K562 (cell line): Measurements from ENCODE around the gene FEV. TPM values are rescaled to one million over a fixed set of nuclear protein-coding genes. Genes with fewer than 3 reads are reported as not detected.
A peak's percentile ranks its signal among the peaks of the same experiment; 100 is the strongest.

Experiments used
- ATF7 ChIP-seq: fragments of 450-650 bp; IDR thresholded peaks from 2 replicates; pipeline ENCODE4 v1.7.1; 2014; ENCODE audit warnings: mild to moderate bottlenecking, moderate library complexity
- CEBPG ChIP-seq, 3 experiments: fragments of 200-800 bp in 1 of 3; sonication (Bioruptor generic) in 1 of 3; sonication (generic) in 1 of 3; formaldehyde crosslinking in 1 of 3; IDR thresholded peaks in 2 of 3; conservative IDR thresholded peaks in 1 of 3; 2 replicates each; pipeline versions ENCODE4 v1.6.1 to v1.8.0; 2016 to 2022; ENCODE audit warnings: missing compliant biosample characterization in 2 of 3, missing genetic modification characterization in 2 of 3, mild to moderate bottlenecking in 1 of 3, missing genetic modification reagents in 1 of 3
- CHD4 ChIP-seq: fragments of 200-600 bp; sonication (generic); IDR thresholded peaks from 3 replicates; pipeline ENCODE4 v1.6.1; 2012; ENCODE audit warnings: low read depth, mild to moderate bottlenecking, mixed read lengths, low read length, inconsistent platforms; ENCODE audit not compliant: insufficient read depth, insufficient replicate concordance, poor library complexity, severe bottlenecking
- ILF3 ChIP-seq: fragments of 450-650 bp; IDR thresholded peaks from 2 replicates; pipeline ENCODE4 v1.6.1; 2018; ENCODE audit warnings: antibody characterized with exemption, mild to moderate bottlenecking, moderate library complexity, borderline replicate concordance
- JUN ChIP-seq, 2 experiments: sonication (generic) in 1 of 2; formaldehyde crosslinking in 1 of 2; IDR thresholded peaks; 2 replicates each; pipeline versions ENCODE4 v1.6.1 to v1.8.0; 2012 to 2022; ENCODE audit warnings: borderline replicate concordance in 2 of 2, mild to moderate bottlenecking in 2 of 2, improper control_type of control experiment in 1 of 2, low read depth in 1 of 2, low read length in 1 of 2, missing genetic modification reagents in 1 of 2
- MAZ ChIP-seq, 2 experiments: fragments of 450-650 bp in 1 of 2; sonication (generic) in 1 of 2; formaldehyde crosslinking; IDR thresholded peaks in 1 of 2; conservative IDR thresholded peaks in 1 of 2; 2 replicates each; pipeline versions ENCODE4 v1.4.0 to v1.5.0; 2020; ENCODE audit warnings: mild to moderate bottlenecking in 1 of 2, missing genetic modification reagents in 1 of 2
- NCOA1 ChIP-seq: fragments of 450-650 bp; IDR thresholded peaks from 2 replicates; pipeline ENCODE4 v1.6.1; 2016; ENCODE audit warnings: low read depth
- NFATC3 ChIP-seq: fragments of 450-650 bp; IDR thresholded peaks from 2 replicates; pipeline ENCODE4 v1.6.1; 2017; ENCODE audit warnings: mild to moderate bottlenecking
- PRMT5 ChIP-seq: sonication (generic); formaldehyde crosslinking; IDR thresholded peaks from 2 replicates; pipeline ENCODE4 v1.5.0; 2020; ENCODE audit warnings: missing genetic modification reagents
- SIN3B ChIP-seq: fragments of 450-650 bp; IDR thresholded peaks from 2 replicates; pipeline ENCODE4 v1.6.1; 2017; ENCODE audit warnings: low read depth, mild to moderate bottlenecking, moderate library complexity
- SPI1 ChIP-seq: IDR thresholded peaks from 2 replicates; pipeline ENCODE4 v1.6.1; 2011; ENCODE audit warnings: low read depth, low read length, control low read depth, borderline replicate concordance
- ZFX ChIP-seq: sonication (generic); formaldehyde crosslinking; IDR thresholded peaks from 2 replicates; pipeline ENCODE4 v1.8.0; 2022; ENCODE audit warnings: mild to moderate bottlenecking, missing genetic modification reagents, moderate library complexity
- ZNF165 ChIP-seq: fragments of 250-450 bp; sonication (Bioruptor Pico); IDR thresholded peaks from 2 replicates; pipeline ENCODE4 v1.4.0; 2020; ENCODE audit warnings: borderline replicate concordance
- ZNF695 ChIP-seq: fragments of 450-650 bp; formaldehyde crosslinking; IDR thresholded peaks from 2 replicates; pipeline ENCODE4 v1.4.0; 2020; ENCODE audit warnings: mild to moderate bottlenecking, moderate library complexity
- ZNF717 ChIP-seq: fragments of 250-450 bp; sonication (Bioruptor Pico); IDR thresholded peaks from 2 replicates; pipeline ENCODE4 v1.5.0; 2021
- ZNF766 ChIP-seq: fragments of 200-800 bp; sonication (Bioruptor generic); conservative IDR thresholded peaks from 2 replicates; pipeline ENCODE4 v1.6.1; 2016; ENCODE audit warnings: missing genetic modification characterization, missing compliant biosample characterization
- polyA plus RNA-seq, 8 experiments: library from polyadenylated mRNA; depleted of rRNA in 4 of 8; stranded (reverse) in 5 of 8; unstranded in 3 of 8; fragments of >200 nt; fragmentation: Nextera tagmentation in 2 of 8; fragmentation: Illumina TruSeq in 1 of 8; extraction: Ambion mirVana in 2 of 8; extraction: Trizol in 1 of 8; gene quantifications; 2 replicates each; pipeline versions ENCODE4 v1.2.1 to v1.2.3, GENCODE V29; 2011 to 2014; ENCODE audit warnings: inconsistent platforms in 1 of 8, missing spikeins in 1 of 8
- total RNA-seq, 7 experiments: library from RNA; depleted of rRNA in 6 of 7; stranded (reverse); fragments of >200 nt in 6 of 7; fragmentation: Illumina TruSeq in 2 of 7; extraction: Trizol in 2 of 7; gene quantifications; 2 replicates each; pipeline versions ENCODE4 v1.2.1 to v1.2.3, GENCODE V29; 2011 to 2021; ENCODE audit warnings: low replicate concordance in 1 of 7
- TF ChIP-seq, protein P1 (sequence below), 3 experiments: fragments of 200-800 bp in 1 of 3; fragments of 250-450 bp in 1 of 3; fragments of 450-650 bp in 1 of 3; sonication (Bioruptor Pico) in 1 of 3; sonication (Bioruptor generic) in 1 of 3; formaldehyde crosslinking in 1 of 3; IDR thresholded peaks; 2 replicates each; pipeline versions ENCODE4 v1.6.1 to v1.8.0; 2016 to 2022; ENCODE audit warnings: mild to moderate bottlenecking in 2 of 3, missing genetic modification characterization in 2 of 3, missing compliant biosample characterization in 1 of 3, moderate library complexity in 1 of 3
- TF ChIP-seq, protein P2 (sequence below): fragments of 250-450 bp; sonication (Bioruptor Pico); IDR thresholded peaks from 2 replicates; pipeline ENCODE4 v1.8.0; 2021; ENCODE audit warnings: moderate library complexity, mild to moderate bottlenecking, inconsistent platforms
- TF ChIP-seq, protein P3 (sequence below), 2 experiments: fragments of 450-650 bp; IDR thresholded peaks; 2 replicates each; pipeline ENCODE4 v1.6.1; 2018; ENCODE audit warnings: mild to moderate bottlenecking in 2 of 2, low read depth in 1 of 2; ENCODE audit not compliant: partially characterized antibody in 2 of 2

The FEV gene
- total and polyA plus RNA-seq, 9 of the 15 experiments (the other 6 are each of a cell fraction or from before 2014, with no cell fraction given) = 0.08 to 1.6 (median 0.62) TPM; not detected in 1

- TF ChIP-seq, protein P1, sequence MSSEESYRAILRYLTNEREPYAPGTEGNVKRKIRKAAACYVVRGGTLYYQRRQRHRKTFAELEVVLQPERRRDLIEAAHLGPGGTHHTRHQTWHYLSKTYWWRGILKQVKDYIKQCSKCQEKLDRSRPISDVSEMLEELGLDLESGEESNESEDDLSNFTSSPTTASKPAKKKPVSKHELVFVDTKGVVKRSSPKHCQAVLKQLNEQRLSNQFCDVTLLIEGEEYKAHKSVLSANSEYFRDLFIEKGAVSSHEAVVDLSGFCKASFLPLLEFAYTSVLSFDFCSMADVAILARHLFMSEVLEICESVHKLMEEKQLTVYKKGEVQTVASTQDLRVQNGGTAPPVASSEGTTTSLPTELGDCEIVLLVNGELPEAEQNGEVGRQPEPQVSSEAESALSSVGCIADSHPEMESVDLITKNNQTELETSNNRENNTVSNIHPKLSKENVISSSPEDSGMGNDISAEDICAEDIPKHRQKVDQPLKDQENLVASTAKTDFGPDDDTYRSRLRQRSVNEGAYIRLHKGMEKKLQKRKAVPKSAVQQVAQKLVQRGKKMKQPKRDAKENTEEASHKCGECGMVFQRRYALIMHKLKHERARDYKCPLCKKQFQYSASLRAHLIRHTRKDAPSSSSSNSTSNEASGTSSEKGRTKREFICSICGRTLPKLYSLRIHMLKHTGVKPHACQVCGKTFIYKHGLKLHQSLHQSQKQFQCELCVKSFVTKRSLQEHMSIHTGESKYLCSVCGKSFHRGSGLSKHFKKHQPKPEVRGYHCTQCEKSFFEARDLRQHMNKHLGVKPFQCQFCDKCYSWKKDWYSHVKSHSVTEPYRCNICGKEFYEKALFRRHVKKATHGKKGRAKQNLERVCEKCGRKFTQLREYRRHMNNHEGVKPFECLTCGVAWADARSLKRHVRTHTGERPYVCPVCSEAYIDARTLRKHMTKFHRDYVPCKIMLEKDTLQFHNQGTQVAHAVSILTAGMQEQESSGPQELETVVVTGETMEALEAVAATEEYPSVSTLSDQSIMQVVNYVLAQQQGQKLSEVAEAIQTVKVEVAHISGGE (CRISPR knock-in tag; IDR thresholded peaks at IDR 0.05) = 0 out of 6 replicates have a peak, but pooled peaks of 1 of the 3 experiments have one; percentile 38
- TF ChIP-seq JUN (IDR thresholded peaks at IDR 0.05; ENCODE audit: borderline replicate concordance, low read depth, low read length) (no peak), JUN (CRISPR knock-in tag; IDR thresholded peaks at IDR 0.05; ENCODE audit: borderline replicate concordance) (no peak), ZNF695 (CRISPR knock-in tag) (no peak), ZNF766 (CRISPR knock-in tag) (peak; percentile 45; the same call in 1 of the 2 replicates), SIN3B (no peak), SPI1 (no peak), ZFX (no peak), CEBPG (CRISPR knock-in tag; IDR thresholded peaks at IDR 0.05) (no peak), CEBPG (tag; conservative IDR thresholded peaks at IDR 0.05 in 1 of 2, IDR thresholded peaks at IDR 0.05 in 1 of 2) (no peak), CHD4 (no peak), ILF3 (no peak), NFATC3 (no peak), MAZ (CRISPR knock-in tag; conservative IDR thresholded peaks at IDR 0.05 in 1 of 2, IDR thresholded peaks at IDR 0.05 in 1 of 2) (peak in 1 of 2 experiments; percentile 78; a peak in 2 of 4 replicates), ZNF165 (no peak), ZNF717 (CRISPR knock-in tag) (no peak), NCOA1 (peak; percentile 76), ATF7 (peak; percentile 72), PRMT5 (peak; percentile 88)
- TF ChIP-seq, protein P2, sequence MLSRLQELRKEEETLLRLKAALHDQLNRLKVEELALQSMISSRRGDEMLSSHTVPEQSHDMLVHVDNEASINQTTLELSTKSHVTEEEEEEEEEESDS (CRISPR knock-in tag) = no peak
- TF ChIP-seq, protein P3, sequence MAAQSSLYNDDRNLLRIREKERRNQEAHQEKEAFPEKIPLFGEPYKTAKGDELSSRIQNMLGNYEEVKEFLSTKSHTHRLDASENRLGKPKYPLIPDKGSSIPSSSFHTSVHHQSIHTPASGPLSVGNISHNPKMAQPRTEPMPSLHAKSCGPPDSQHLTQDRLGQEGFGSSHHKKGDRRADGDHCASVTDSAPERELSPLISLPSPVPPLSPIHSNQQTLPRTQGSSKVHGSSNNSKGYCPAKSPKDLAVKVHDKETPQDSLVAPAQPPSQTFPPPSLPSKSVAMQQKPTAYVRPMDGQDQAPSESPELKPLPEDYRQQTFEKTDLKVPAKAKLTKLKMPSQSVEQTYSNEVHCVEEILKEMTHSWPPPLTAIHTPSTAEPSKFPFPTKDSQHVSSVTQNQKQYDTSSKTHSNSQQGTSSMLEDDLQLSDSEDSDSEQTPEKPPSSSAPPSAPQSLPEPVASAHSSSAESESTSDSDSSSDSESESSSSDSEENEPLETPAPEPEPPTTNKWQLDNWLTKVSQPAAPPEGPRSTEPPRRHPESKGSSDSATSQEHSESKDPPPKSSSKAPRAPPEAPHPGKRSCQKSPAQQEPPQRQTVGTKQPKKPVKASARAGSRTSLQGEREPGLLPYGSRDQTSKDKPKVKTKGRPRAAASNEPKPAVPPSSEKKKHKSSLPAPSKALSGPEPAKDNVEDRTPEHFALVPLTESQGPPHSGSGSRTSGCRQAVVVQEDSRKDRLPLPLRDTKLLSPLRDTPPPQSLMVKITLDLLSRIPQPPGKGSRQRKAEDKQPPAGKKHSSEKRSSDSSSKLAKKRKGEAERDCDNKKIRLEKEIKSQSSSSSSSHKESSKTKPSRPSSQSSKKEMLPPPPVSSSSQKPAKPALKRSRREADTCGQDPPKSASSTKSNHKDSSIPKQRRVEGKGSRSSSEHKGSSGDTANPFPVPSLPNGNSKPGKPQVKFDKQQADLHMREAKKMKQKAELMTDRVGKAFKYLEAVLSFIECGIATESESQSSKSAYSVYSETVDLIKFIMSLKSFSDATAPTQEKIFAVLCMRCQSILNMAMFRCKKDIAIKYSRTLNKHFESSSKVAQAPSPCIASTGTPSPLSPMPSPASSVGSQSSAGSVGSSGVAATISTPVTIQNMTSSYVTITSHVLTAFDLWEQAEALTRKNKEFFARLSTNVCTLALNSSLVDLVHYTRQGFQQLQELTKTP (IDR thresholded peaks at IDR 0.05; ENCODE audit: low read depth in 1 of 2, partially characterized antibody in 2 of 2) = peak in 1 of 2 experiments; percentile 90
These were observed 22.0 kb downstream of the FEV start (continued) for GRCh38 chr2:218962859-218963492.
